A673 (cell line): ENCODE results near the gene ADAMTSL1. TPM values are rescaled to one million over a fixed set of nuclear protein-coding genes. Genes with fewer than 3 reads are reported as not detected.

Experiments
- BruUV-seq: library from RNA; stranded (reverse); fragments of 400-500 nt; replicated peaks from 2 replicates; lab custom pipeline; 2021; lab: Mats Ljungman, UMichigan
- CTCF ChIA-PET: fragments of 300-600 bp; sonication (Branson Sonifier 250); formaldehyde crosslinking; loops from one replicate; lab custom pipeline; 2022; ENCODE audit warnings: antibody characterized with exemption; lab: Charles Lee
- POLR2A ChIA-PET: fragments of 300-600 bp; sonication (Branson Sonifier 250); formaldehyde crosslinking; loops from one replicate; lab custom pipeline; 2022; ENCODE audit warnings: antibody characterized with exemption; ENCODE audit not compliant: low non-redundant PET; lab: Charles Lee
- DNase-seq: peaks from one replicate; pipeline ENCODE4 v3.0.0-alpha.2; 2015; ENCODE audit warnings: low spot score
- H3K27ac ChIP-seq: fragments of 200-600 bp; sonication (generic); 2 replicates; pipeline ENCODE4 v1.5.1; 2016; ENCODE audit warnings: mixed run types, low read depth, mild to moderate bottlenecking, mixed read lengths, antibody characterized with exemption, low read length; ENCODE audit not compliant: poor library complexity, severe bottlenecking
- H3K27me3 ChIP-seq: fragments of 200-600 bp; sonication (generic); replicated peaks from 2 replicates; pipeline ENCODE4 v1.6.1; 2017; ENCODE audit warnings: mixed run types, low read depth, mild to moderate bottlenecking, mixed read lengths, antibody characterized with exemption, low read length; ENCODE audit not compliant: insufficient read depth, poor library complexity
- H3K36me3 ChIP-seq: fragments of 200-600 bp; sonication (generic); 2 replicates; pipeline ENCODE4 v1.6.1; 2016; ENCODE audit warnings: mixed run types, mild to moderate bottlenecking, mixed read lengths, antibody characterized with exemption, low read length; ENCODE audit not compliant: insufficient read depth, poor library complexity, severe bottlenecking
- H3K4me1 ChIP-seq: fragments of 200-600 bp; sonication (generic); 2 replicates; pipeline ENCODE4 v1.6.1; 2017; ENCODE audit warnings: mixed run types, mild to moderate bottlenecking, mixed read lengths, antibody characterized with exemption, low read length; ENCODE audit not compliant: insufficient read depth, poor library complexity, severe bottlenecking
- H3K4me3 ChIP-seq: fragments of 200-600 bp; sonication (generic); 2 replicates; pipeline ENCODE4 v1.5.1; 2016; ENCODE audit warnings: low read depth, mixed run types, mild to moderate bottlenecking, mixed read lengths, low read length; ENCODE audit not compliant: poor library complexity, severe bottlenecking
- H3K9me3 ChIP-seq: fragments of 200-600 bp; sonication (generic); 2 replicates; pipeline ENCODE4 v1.6.1; 2016; ENCODE audit warnings: mixed run types, low read depth, mild to moderate bottlenecking, mixed read lengths, antibody characterized with exemption, low read length; ENCODE audit not compliant: poor library complexity, severe bottlenecking
- CTCF ChIP-seq: fragments of 300-800, 200-600 bp; sonication (generic); conservative IDR thresholded peaks from 2 replicates; pipeline ENCODE4 v1.5.1; 2017; ENCODE audit warnings: low read depth, mild to moderate bottlenecking, antibody characterized with exemption, low read length, moderate library complexity, mixed read lengths
- EZH2 ChIP-seq: fragments of 200-600 bp; sonication (generic); IDR thresholded peaks from 2 replicates; pipeline ENCODE4 v1.6.1; 2017; ENCODE audit warnings: borderline replicate concordance, low read depth, mild to moderate bottlenecking, mixed read lengths, antibody characterized with exemption, low read length; ENCODE audit not compliant: poor library complexity, severe bottlenecking
- intact Hi-C: fragments of 100-400 bp; cut with micrococcal nuclease; formaldehyde crosslinking; loops from one replicate; pipeline ENCODE4 v1.10.0; 2022; ENCODE audit not compliant: unreplicated experiment
- total RNA-seq: library from RNA; stranded (reverse); gene quantifications from 2 replicates; pipeline ENCODE4 v1.2.3, GENCODE V29; 2021

ADAMTSL1 gene
- total RNA-seq, 1 experiment from 2014 or later, result not detected

GRCh38 chr9:18776836-18777820 lies 303.2 kb downstream of the ADAMTSL1 start:
- H3K27me3 ChIP-seq, result no peaks in the 10 kb centered on the region
- no peak overlapping the region for H3K27ac ChIP-seq
- no peaks in the 10 kb centered on the region for H3K9me3 ChIP-seq
- no peak for DNase-seq
- ChIA-PET CTCF (no interaction called here), POLR2A (no interaction called here)
- intact Hi-C loops, result no loop called here
- no TSS peak for BruUV-seq
- no peaks in the 10 kb centered on the region for H3K4me1 ChIP-seq
- TF ChIP-seq CTCF (no peak), EZH2 (no peak)
- H3K4me3 ChIP-seq, result no peak overlapping the region
- no peaks in the 10 kb centered on the region for H3K36me3 ChIP-seq

DNA sequence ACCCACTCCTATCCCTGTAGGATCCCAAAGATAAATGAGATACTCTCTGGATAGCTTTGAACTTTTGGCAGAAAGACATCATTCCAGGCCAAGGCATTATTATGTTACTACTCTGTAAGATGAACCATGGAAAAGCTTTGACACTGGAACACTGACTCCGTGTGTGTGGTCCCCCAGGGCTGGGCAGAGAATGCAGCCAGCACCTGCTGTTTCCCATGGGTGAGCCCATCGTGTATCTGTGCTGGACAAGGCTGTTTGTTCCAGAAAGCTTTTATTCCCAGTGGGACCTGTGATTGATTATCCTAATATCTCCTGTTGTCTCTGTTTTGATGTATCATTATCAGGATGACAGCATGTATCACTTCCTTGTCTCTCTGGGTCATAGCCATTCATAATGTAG lies 304.2 kb downstream of the ADAMTSL1 start:
- Histone ChIP-seq H3K36me3 (no peaks in the 10 kb centered on the region), H3K4me3 (no peak overlapping the region), H3K4me1 (no peaks in the 10 kb centered on the region), H3K9me3 (no peaks in the 10 kb centered on the region), H3K27ac (no peak overlapping the region), H3K27me3 (no peaks in the 10 kb centered on the region)
- intact Hi-C loops, result no loop called here
- no TSS peak for BruUV-seq
- ChIA-PET CTCF (no interaction called here), POLR2A (no interaction called here)
- no peak for DNase-seq
- no peak for TF ChIP-seq CTCF
- TF ChIP-seq EZH2, result no peak

- TF ChIP-seq EZH2, result no peak
- Histone ChIP-seq H3K9me3 (no peaks in the 10 kb centered on the region), H3K4me1 (no peaks in the 10 kb centered on the region), H3K4me3 (no peak overlapping the region), H3K27me3 (no peaks in the 10 kb centered on the region), H3K27ac (no peak overlapping the region), H3K36me3 (no peaks in the 10 kb centered on the region)
- ChIA-PET CTCF (no interaction called here), POLR2A (no interaction called here)
- intact Hi-C loops, result no loop called here
- no peak for DNase-seq
- no TSS peak for BruUV-seq
Measured at GRCh38 chr9:18778846-18779245, 304.9 kb downstream of the ADAMTSL1 start.
